ENCODE measurements around the gene SPDYE8. TPM values are rescaled to one million over a fixed set of nuclear protein-coding genes. Genes with fewer than 3 reads are reported as not detected.
"Not testable (repeated sequence)": the region's sequence is repeated elsewhere in the genome, so short reads cannot be mapped to it uniquely, and the experiment has no call there.

Gene SPDYE8
- total and polyA plus RNA-seq, 7 experiments from 2014 or later, result 0.08 TPM; not detected in 6

GRCh38 chr7:72971505-72971904, 58.1 kb downstream of the SPDYE8 start:
- H3K4me3 ChIP-seq (ENCODE audit: low read length); H3K9me3 Mint-ChIP-seq; H3K4me1 Mint-ChIP-seq; H3K36me3 Mint-ChIP-seq; H3K27me3 ChIP-seq (ENCODE audit: control insufficient read depth in 2 of 2, insufficient read depth in 2 of 2, low read length in 2 of 2); intact Hi-C loops (cut with micrococcal nuclease); H3K27ac Mint-ChIP-seq; ATAC-seq; H3K27ac ChIP-seq (ENCODE audit: low read depth, low read length); H3K27me3 Mint-ChIP-seq; H3K4me3 Mint-ChIP-seq; CTCF ChIA-PET; H3K9me3 ChIP-seq (ENCODE audit: control insufficient read depth in 2 of 3, low read length in 3 of 3); DNase-seq; POLR2A ChIA-PET; H3K4me1 ChIP-seq (ENCODE audit: control insufficient read depth in 2 of 2, insufficient read depth in 2 of 2, low read length in 2 of 2); H3K36me3 ChIP-seq (ENCODE audit: control insufficient read depth in 2 of 3, insufficient read depth in 3 of 3, low read length in 3 of 3): not testable (repeated sequence)

Other genes with a start within 250 kb of the SPDYE8 start
- 1 to 10 TPM; 4.3 to 8.2 (median 6.3) TPM for gene TYW1B, start 201.6 kb downstream of the SPDYE8 start, total RNA-seq
- gene TYW1B, start 201.6 kb downstream of the SPDYE8 start, polyA plus RNA-seq, result 1 to 10 TPM; 1.2 to 2.8 TPM
- 10 to 100 TPM; 60.8 to 73.4 (median 64.8) TPM for gene POM121, start 104.7 kb downstream of the SPDYE8 start, total RNA-seq
- gene POM121, start 104.7 kb downstream of the SPDYE8 start, polyA plus RNA-seq, result 10 to 100 TPM; 10.9 to 19.8 TPM
- gene TRIM74, start 60.3 kb downstream of the SPDYE8 start, total RNA-seq, result 1 to 10 TPM; 1.3 to 9.4 (median 5.1) TPM
- under 1 TPM in 1 of 2 donors, not detected in 1; 0.31 TPM for gene TRIM74, start 60.3 kb downstream of the SPDYE8 start, polyA plus RNA-seq
- not detected for gene SPDYE11, start 28.1 kb upstream of the SPDYE8 start, total RNA-seq
- gene SPDYE11, start 28.1 kb upstream of the SPDYE8 start, polyA plus RNA-seq, result under 1 TPM in 1 of 2 donors, not detected in 1; 0.08 TPM
- gene SPDYE9, start 56.3 kb upstream of the SPDYE8 start, total RNA-seq, result not detected
- under 1 TPM in 1 of 2 donors, not detected in 1; 0.08 TPM for gene SPDYE9, start 56.3 kb upstream of the SPDYE8 start, polyA plus RNA-seq